ENCODE data around the gene CELA3B.
"Not testable (repeated sequence)": the region's sequence is repeated elsewhere in the genome, so short reads cannot be mapped to it uniquely, and the experiment has no call there.

CELA3B gene

GRCh38 chr1:21981253-21981652 is 4.4 kb downstream of the CELA3B start:
- H3K27ac Mint-ChIP-seq; H3K27me3 Mint-ChIP-seq (ENCODE audit: low read depth); H3K4me3 Mint-ChIP-seq; H3K36me3 Mint-ChIP-seq (ENCODE audit: low read depth); H3K9me3 Mint-ChIP-seq; H3K4me1 Mint-ChIP-seq (ENCODE audit: low read depth): not testable (repeated sequence)

- not testable (repeated sequence) for H3K27me3 Mint-ChIP-seq (ENCODE audit: low read depth); H3K4me3 Mint-ChIP-seq; H3K36me3 Mint-ChIP-seq (ENCODE audit: low read depth); H3K27ac Mint-ChIP-seq; H3K4me1 Mint-ChIP-seq (ENCODE audit: low read depth); H3K9me3 Mint-ChIP-seq
These were observed 5.3 kb downstream of the CELA3B start for GRCh38 chr1:21982122-21982521.

GRCh38 chr1:21983539-21983938 is 6.7 kb downstream of the CELA3B start:
- not testable (repeated sequence) for H3K9me3 Mint-ChIP-seq; H3K27ac Mint-ChIP-seq; H3K4me3 Mint-ChIP-seq; H3K27me3 Mint-ChIP-seq (ENCODE audit: low read depth); H3K4me1 Mint-ChIP-seq (ENCODE audit: low read depth); H3K36me3 Mint-ChIP-seq (ENCODE audit: low read depth)

DNA sequence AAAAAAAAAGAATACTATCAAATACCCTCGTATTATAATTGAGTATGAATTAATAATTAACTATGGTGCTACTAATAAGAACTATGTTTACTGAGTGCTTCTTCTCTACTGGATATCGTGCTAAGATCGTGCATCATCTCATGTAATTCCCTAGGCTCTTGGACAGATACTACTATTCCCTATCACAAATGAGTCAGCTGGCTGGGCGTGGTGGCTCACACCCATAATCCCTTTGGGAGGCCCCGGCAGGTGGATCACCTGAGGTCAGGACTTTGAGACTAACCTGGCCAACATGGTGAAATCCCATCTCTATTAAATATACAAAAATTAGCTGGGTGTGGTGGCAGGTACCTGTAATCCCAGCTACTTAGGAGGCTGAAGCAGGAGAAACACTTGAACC is 9.1 kb downstream of the CELA3B start:
- not testable (repeated sequence) for H3K27ac Mint-ChIP-seq; H3K36me3 Mint-ChIP-seq (ENCODE audit: low read depth); H3K27me3 Mint-ChIP-seq (ENCODE audit: low read depth); H3K4me3 Mint-ChIP-seq; H3K4me1 Mint-ChIP-seq (ENCODE audit: low read depth); H3K9me3 Mint-ChIP-seq

DNA sequence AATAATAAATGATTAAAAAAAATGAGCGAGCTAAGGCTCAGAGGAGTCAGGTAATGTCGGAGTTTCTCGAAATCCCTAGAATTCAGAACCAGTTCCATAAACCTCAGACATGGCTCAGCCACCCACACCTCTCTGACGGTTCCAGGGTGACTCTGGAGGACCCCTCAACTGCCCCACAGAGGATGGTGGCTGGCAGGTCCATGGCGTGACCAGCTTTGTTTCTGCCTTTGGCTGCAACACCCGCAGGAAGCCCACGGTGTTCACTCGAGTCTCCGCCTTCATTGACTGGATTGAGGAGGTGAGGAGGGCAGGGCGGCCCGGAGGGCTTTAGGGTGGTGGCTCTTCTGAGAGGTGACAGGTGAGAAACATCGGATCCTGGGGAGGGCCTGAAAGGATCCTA is 9.6 kb downstream of the CELA3B start:
- not testable (repeated sequence) for H3K4me1 Mint-ChIP-seq (ENCODE audit: low read depth); H3K9me3 Mint-ChIP-seq; H3K36me3 Mint-ChIP-seq (ENCODE audit: low read depth); H3K27me3 Mint-ChIP-seq (ENCODE audit: low read depth); H3K27ac Mint-ChIP-seq; H3K4me3 Mint-ChIP-seq

DNA sequence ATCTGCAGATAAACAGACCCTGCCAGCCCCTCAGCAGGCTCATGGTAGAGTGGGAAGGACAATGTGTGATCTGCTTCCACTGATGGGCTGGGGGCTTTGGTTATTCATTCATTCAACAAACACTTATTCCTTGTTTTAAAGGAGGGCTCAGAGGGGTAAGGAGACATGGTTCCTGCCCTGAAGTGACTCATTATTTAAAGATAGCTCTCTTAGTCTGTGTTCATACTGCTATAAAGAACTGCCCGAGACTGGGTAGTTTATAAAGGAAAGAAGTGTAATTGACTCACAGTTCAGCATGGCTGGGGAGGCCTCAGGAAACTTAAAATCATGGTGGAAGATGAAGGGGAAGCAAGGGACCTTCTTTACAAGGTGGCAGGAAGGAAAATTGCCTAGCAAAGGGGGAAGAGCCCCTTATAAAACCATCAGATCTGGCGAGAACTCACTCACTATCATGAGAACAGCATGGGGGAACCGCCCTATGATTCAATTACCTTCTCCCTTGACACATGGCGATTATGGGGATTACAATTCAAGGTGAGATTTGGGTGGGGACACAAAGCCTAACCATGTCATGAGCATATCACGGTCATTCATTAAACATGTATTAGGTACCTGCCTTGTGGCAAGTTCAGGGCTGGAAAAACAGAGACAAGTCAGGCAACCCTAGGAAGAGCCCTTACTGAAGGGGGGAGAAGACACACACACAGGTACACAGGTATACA is 13.0 kb downstream of the CELA3B start:
- H3K27me3 Mint-ChIP-seq (ENCODE audit: low read depth); H3K9me3 Mint-ChIP-seq: not testable (repeated sequence)

GRCh38 chr1:21992186-21992585 is 15.4 kb downstream of the CELA3B start:
- H3K9me3 Mint-ChIP-seq; H3K4me1 Mint-ChIP-seq (ENCODE audit: low read depth); H3K27ac Mint-ChIP-seq; H3K36me3 Mint-ChIP-seq (ENCODE audit: low read depth); H3K27me3 Mint-ChIP-seq (ENCODE audit: low read depth); H3K4me3 Mint-ChIP-seq: not testable (repeated sequence)

More for the DNA sequence above, 13.0 kb downstream of the CELA3B start:
- H3K36me3 Mint-ChIP-seq (ENCODE audit: low read depth); H3K4me1 Mint-ChIP-seq (ENCODE audit: low read depth); H3K27ac Mint-ChIP-seq; H3K4me3 Mint-ChIP-seq: not testable (repeated sequence)

- H3K27me3 Mint-ChIP-seq (ENCODE audit: low read depth); H3K9me3 Mint-ChIP-seq; H3K4me1 Mint-ChIP-seq (ENCODE audit: low read depth); H3K27ac Mint-ChIP-seq; H3K36me3 Mint-ChIP-seq (ENCODE audit: low read depth); H3K4me3 Mint-ChIP-seq: not testable (repeated sequence)
These were observed 17.9 kb downstream of the CELA3B start for GRCh38 chr1:21994716-21995115.

GRCh38 chr1:21996663-21996970 is 19.8 kb downstream of the CELA3B start:
- H3K4me3 Mint-ChIP-seq; H3K9me3 Mint-ChIP-seq; H3K27me3 Mint-ChIP-seq (ENCODE audit: low read depth); H3K36me3 Mint-ChIP-seq (ENCODE audit: low read depth); H3K27ac Mint-ChIP-seq; H3K4me1 Mint-ChIP-seq (ENCODE audit: low read depth): not testable (repeated sequence)

DNA sequence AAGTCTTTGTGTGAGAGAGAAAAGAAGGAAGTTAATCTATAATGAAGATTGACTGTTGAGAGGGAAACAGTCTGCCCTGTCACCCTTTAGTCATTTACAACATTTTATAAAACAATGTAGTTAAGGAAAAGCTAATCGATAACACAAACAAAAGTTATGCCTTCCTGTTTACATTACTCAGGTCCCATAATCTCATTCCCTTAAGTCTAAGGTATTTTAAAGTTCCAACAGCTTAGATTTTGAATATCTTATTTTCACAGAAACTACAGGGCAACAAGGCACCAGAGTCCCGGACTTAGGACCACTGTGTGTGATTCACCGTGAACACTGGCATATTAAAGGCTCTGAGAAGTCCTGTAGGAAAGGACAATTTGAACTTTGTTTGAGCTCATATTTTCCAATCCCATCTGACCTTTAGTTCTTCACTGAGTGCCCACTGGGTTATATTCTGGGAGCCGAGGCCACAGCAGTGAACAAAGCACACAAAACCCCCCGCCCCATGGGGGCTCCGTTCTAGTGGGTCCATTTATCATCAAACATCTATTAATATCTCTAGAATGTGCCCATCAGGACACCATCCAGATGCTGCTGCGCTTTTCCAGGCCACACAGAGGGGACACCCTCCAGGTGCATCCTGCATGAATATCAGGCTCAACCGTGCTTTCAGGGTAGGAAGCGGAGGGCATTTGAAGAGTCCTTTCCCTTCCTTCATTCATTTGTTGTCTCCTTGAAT is 21.2 kb downstream of the CELA3B start:
- H3K9me3 Mint-ChIP-seq; H3K27me3 Mint-ChIP-seq (ENCODE audit: low read depth); H3K4me1 Mint-ChIP-seq (ENCODE audit: low read depth); H3K27ac Mint-ChIP-seq; H3K36me3 Mint-ChIP-seq (ENCODE audit: low read depth); H3K4me3 Mint-ChIP-seq: not testable (repeated sequence)

DNA sequence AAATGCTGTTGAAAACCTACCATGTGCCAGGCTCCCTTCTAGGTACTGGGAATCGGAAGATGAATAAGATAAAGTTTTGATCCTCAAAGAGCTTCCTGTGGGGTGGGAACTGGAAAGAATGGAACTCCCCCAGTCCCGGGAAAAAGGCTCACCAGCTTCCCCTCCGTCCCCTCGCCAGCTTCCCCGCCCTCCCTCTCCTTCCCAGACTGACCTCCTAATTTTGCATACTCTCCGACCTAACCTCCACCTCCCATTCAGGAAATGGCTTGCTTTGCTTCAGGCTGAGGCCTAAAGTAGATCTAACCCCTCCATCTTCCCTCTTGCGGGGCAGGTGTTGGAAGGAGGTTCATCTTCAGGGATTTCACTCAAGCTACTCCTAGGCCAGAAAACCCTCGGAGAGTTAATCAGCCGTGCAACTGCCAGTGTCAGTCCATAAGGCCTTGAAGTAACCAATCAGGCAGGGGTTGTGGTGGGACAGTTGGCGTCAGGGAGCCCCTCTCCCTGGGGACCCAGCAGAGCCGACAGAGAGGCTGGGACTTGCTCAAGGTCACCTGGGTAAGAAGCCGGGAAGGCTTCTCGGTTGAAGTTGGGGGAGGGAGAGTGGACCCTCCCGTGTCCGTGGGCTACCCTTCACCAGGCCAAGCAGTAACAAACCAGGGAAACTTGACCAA is 21.9 kb downstream of the CELA3B start:
- not testable (repeated sequence) for H3K4me1 Mint-ChIP-seq (ENCODE audit: low read depth); H3K27ac Mint-ChIP-seq; H3K36me3 Mint-ChIP-seq (ENCODE audit: low read depth); H3K27me3 Mint-ChIP-seq (ENCODE audit: low read depth); H3K4me3 Mint-ChIP-seq; H3K9me3 Mint-ChIP-seq

- not testable (repeated sequence) for H3K9me3 Mint-ChIP-seq; H3K27ac Mint-ChIP-seq; H3K4me3 Mint-ChIP-seq; H3K36me3 Mint-ChIP-seq (ENCODE audit: low read depth); H3K27me3 Mint-ChIP-seq (ENCODE audit: low read depth); H3K4me1 Mint-ChIP-seq (ENCODE audit: low read depth)
These were observed 22.8 kb downstream of the CELA3B start for GRCh38 chr1:21999645-22000044.

DNA sequence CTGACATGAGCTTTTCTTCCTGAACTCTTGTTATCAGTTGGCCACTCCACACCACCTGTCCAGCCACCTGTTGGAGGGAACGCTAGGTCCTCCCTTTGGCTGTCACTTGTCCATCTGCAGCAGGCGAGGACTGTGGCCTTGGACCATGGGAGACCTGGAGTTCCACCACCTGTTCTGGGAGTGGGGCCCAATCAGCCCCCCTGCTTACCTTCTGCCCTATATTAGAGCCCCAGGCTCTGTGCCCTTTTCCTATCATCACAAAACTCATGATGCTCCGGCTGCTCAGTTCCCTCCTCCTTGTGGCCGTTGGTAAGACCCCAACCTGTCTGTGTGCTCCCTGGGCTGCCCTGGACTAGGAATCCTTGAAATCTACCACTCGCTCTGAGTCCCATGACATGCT is 24.6 kb downstream of the CELA3B start, which contains the start of gene CELA3A:
TSS of gene CELA3A (plus strand) at position 249 of the 400 bp plus-strand sequence. CDS start at position 267, 18 bp downstream.
- no peaks in the 10 kb centered on the region for H3K27me3 Mint-ChIP-seq (ENCODE audit: low read depth)
- H3K9me3 Mint-ChIP-seq: no peaks in the 10 kb centered on the region
- H3K4me1 Mint-ChIP-seq (ENCODE audit: low read depth): peaks cover 2% of the 10 kb centered on the region
- H3K27ac Mint-ChIP-seq: no peak within 1 kb of the TSS
- no peak within 1 kb of the TSS for H3K4me3 Mint-ChIP-seq
- no peaks in the 10 kb centered on the region for H3K36me3 Mint-ChIP-seq (ENCODE audit: low read depth)

GRCh38 chr1:22002461-22002860 is 25.6 kb downstream of the CELA3B start:
- H3K36me3 Mint-ChIP-seq (ENCODE audit: low read depth); H3K27ac Mint-ChIP-seq; H3K27me3 Mint-ChIP-seq (ENCODE audit: low read depth); H3K4me3 Mint-ChIP-seq; H3K9me3 Mint-ChIP-seq; H3K4me1 Mint-ChIP-seq (ENCODE audit: low read depth): not testable (repeated sequence)

DNA sequence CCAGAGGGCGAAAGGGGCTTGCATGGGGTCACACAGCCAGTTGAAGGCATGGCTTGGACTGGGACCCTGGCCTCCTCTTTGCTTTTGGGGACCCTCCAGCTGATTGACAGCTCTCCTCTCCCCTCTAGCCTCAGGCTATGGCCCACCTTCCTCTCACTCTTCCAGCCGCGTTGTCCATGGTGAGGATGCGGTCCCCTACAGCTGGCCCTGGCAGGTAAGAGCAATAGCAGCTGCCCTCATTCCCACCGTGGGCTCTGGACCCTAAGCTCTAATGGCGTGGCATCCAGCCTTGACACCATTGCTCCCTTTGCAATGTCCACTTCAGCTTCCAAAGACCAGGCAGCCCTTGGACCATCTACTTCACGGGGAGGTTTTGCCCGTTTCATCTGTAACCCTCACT is 26.1 kb downstream of the CELA3B start:
- H3K9me3 Mint-ChIP-seq; H3K27ac Mint-ChIP-seq; H3K27me3 Mint-ChIP-seq (ENCODE audit: low read depth); H3K4me1 Mint-ChIP-seq (ENCODE audit: low read depth); H3K4me3 Mint-ChIP-seq; H3K36me3 Mint-ChIP-seq (ENCODE audit: low read depth): not testable (repeated sequence)

All from T-helper 1 cell treated with Interleukin-12 subunit alpha and Interleukin-12 subunit beta and Interleukin-4 antibody, amounts not matched to agents 30 μg/mL and 1 μg/mL, for 36 hours (primary cell).